Measurements from ENCODE around the gene PLA1A. TPM values are rescaled to one million over a fixed set of nuclear protein-coding genes. Genes with fewer than 3 reads are reported as not detected.

Gene PLA1A
- total and polyA plus RNA-seq, 10 of the 15 experiments (the other 5 are each of a cell fraction or from before 2014, with no cell fraction given): 2.9 to 106 (median 4.8) TPM

- in situ Hi-C loops (cut with MboI): no loop called here
- Histone ChIP-seq H3K9ac (ENCODE audit: control insufficient read depth, insufficient read depth, low read length) (no peak overlapping the region), H3K9me3 (replicated peaks; ENCODE audit: control insufficient read depth, insufficient read depth, low read length) (no peaks in the 10 kb centered on the region), H3K79me2 (ENCODE audit: control insufficient read depth, insufficient read depth, low read length) (peaks cover 12% of the 10 kb centered on the region), H2AFZ (ENCODE audit: control insufficient read depth, low read depth, low read length) (no peak overlapping the region), H3K27ac (ENCODE audit: control insufficient read depth, insufficient read depth) (no peak overlapping the region), H3K27me3 (replicated peaks in 1 of 2; ENCODE audit: control insufficient read depth in 2 of 2, insufficient read depth in 2 of 2, low read length in 1 of 2) (no peaks in the 10 kb centered on the region), H3K4me3 (no peak overlapping the region), H4K20me1 (ENCODE audit: control insufficient read depth, insufficient read depth) (no peaks in the 10 kb centered on the region), H3K4me1 (ENCODE audit: control insufficient read depth, insufficient read depth, low read length) (peaks cover 22% of the 10 kb centered on the region), H3K36me3 (ENCODE audit: control insufficient read depth in 2 of 2, insufficient read depth in 2 of 2, low read length in 1 of 2) (peaks cover 0 to 3% of the 10 kb centered on the region in 2 experiments; a peak in 1 of 4 replicates), H3K4me2 (ENCODE audit: control insufficient read depth, insufficient read depth) (no peak overlapping the region)
- 100% methylated on average over 1 of the region's 1 CpG for WGBS (ENCODE audit: insufficient coverage, insufficient replicate concordance, low lambda C conversion rate, missing lambda C conversion rate)
- ChIA-PET SMC1A (ENCODE audit: uncharacterized antibody, unreplicated experiment) (interaction anchor here (0.6 to 7.6 kb wide), 10 partner anchors 9 to 488 kb away, joined by 3 to 329 read pairs (median 11); partner anchors contain the start of genes CD80 and COX17), RAD21 (ENCODE audit: unreplicated experiment) (interaction anchor here (0.8 to 7.2 kb wide), 6 partner anchors 23 to 77 kb away, joined by 3 to 158 read pairs (median 4); no protein-coding TSS in a partner anchor), POLR2A (interaction anchor here (1.0 to 10.4 kb wide), 2 partner anchors 13 to 24 kb away, joined by 3 to 103 read pairs; no protein-coding TSS in a partner anchor), CTCF (interaction anchor here (1.0 to 9.5 kb wide), 5 partner anchors 23 to 364 kb away, joined by 3 to 296 read pairs (median 3); partner anchors contain the start of gene COX17)
- intact Hi-C loops (cut with micrococcal nuclease; ENCODE audit: unreplicated experiment): no loop called here
- FAIRE-seq (no peak), DNase-seq (ENCODE audit: low read depth, low spot score) (no peak), ATAC-seq (no peak)
- no TSS peak for BruUV-seq (replicated peaks)
- no peak for TF ChIP-seq RFX5 (IDR thresholded peaks at IDR 0.05; ENCODE audit: low read depth, low read length)
- no peak for TF ChIP-seq TARDBP (IDR thresholded peaks at IDR 0.05; ENCODE audit: borderline replicate concordance)
- no peak for TF ChIP-seq CHD1 (IDR thresholded peaks at IDR 0.05; ENCODE audit: low read depth, low read length)
- TF ChIP-seq ATF3 (IDR thresholded peaks at IDR 0.05; ENCODE audit: borderline replicate concordance, extremely low read depth, low read depth, low read length): no peak
- no peak for TF ChIP-seq CBX5 (IDR thresholded peaks at IDR 0.05; ENCODE audit: low read depth)
- TF ChIP-seq RAD51 (IDR thresholded peaks at IDR 0.05): no peak
- no peak for TF ChIP-seq MTA2 (IDR thresholded peaks at IDR 0.05; ENCODE audit: low read depth)
- peak; percentile 21; the same call in 1 of the 2 replicates for TF ChIP-seq CREM (IDR thresholded peaks at IDR 0.05; ENCODE audit: low read depth)
- TF ChIP-seq SP1 (IDR thresholded peaks at IDR 0.05; ENCODE audit: low read depth, low read length): no peak
- 0 out of 2 replicates have a peak, but pooled peaks have one; percentile 21 for TF ChIP-seq ATF7 (IDR thresholded peaks at IDR 0.05; ENCODE audit: low read depth)
- TF ChIP-seq ZBTB33 (IDR thresholded peaks at IDR 0.05): no peak
- no peak for TF ChIP-seq BRCA1 (IDR thresholded peaks at IDR 0.05; ENCODE audit: low read depth, low read length)
- TF ChIP-seq MYB (IDR thresholded peaks at IDR 0.05; ENCODE audit: borderline replicate concordance, low read depth, low read length): no peak
- no peak for TF ChIP-seq CEBPZ (IDR thresholded peaks at IDR 0.05; ENCODE audit: low read depth, low read length)
- TF ChIP-seq RBBP5 (conservative IDR thresholded peaks at IDR 0.05): no peak
- TF ChIP-seq POU2F2 (IDR thresholded peaks at IDR 0.05; ENCODE audit: borderline replicate concordance, low read depth, low read length): no peak
- TF ChIP-seq ZNF24 (IDR thresholded peaks at IDR 0.05): no peak
- no peak for TF ChIP-seq SREBF1 (IDR thresholded peaks at IDR 0.05; ENCODE audit: low read length)
- no peak for TF ChIP-seq ZBED1 (IDR thresholded peaks at IDR 0.05; ENCODE audit: borderline replicate concordance)
- TF ChIP-seq STAT3 (IDR thresholded peaks at IDR 0.05; ENCODE audit: low read depth, low read length): no peak
- TF ChIP-seq IRF3 (IDR thresholded peaks at IDR 0.05): no peak
Measured at GRCh38 chr3:119604878-119605277, 7.2 kb downstream of the PLA1A start.

Data from GM12878 (cell line).